SK-N-SH (cell line): ENCODE results near the gene GNPAT. TPM values are rescaled to one million over a fixed set of nuclear protein-coding genes. Genes with fewer than 3 reads are reported as not detected.

Experiments
- CTCF ChIA-PET: fragments of 300-600, 350-600 bp; formaldehyde crosslinking; extraction: SDS; loops from one replicate; lab custom pipeline; 2021; lab: Yijun Ruan, JAX
- POLR2A ChIA-PET: fragments of 350-600 bp; sonication (Branson Sonifier 250); formaldehyde crosslinking; extraction: SDS; loops from one replicate; lab custom pipeline; 2020; ENCODE audit warnings: antibody characterized with exemption, inconsistent platforms; lab: Yijun Ruan, JAX
- DNase-seq: peaks from one replicate; pipeline ENCODE4 v3.0.0; 2012
- H2AFZ ChIP-seq: fragments of 200-600 bp; sonication (generic); 2 replicates; pipeline ENCODE4 v1.8.1; 2016; ENCODE audit warnings: antibody characterized with exemption, mild to moderate bottlenecking, low read depth
- H3F3A ChIP-seq: fragments of 200-600 bp; sonication (generic); replicated peaks from 2 replicates; pipeline ENCODE3; 2016; ENCODE audit warnings: antibody characterized with exemption, mild to moderate bottlenecking; ENCODE audit not compliant: insufficient read depth
- H3K27ac ChIP-seq, 2 experiments: fragments of 200-500 bp in 1 of 2; fragments of 200-600 bp in 1 of 2; sonication (Bioruptor generic) in 1 of 2; sonication (generic), shearing (Covaris generic) in 1 of 2; 2 replicates each; pipeline versions ENCODE4 v1.5.1 to v1.6.1; 2014 to 2016; ENCODE audit warnings: low read depth in 2 of 2, inconsistent platforms in 1 of 2, low read length in 1 of 2, mild to moderate bottlenecking in 1 of 2, mixed read lengths in 1 of 2
- H3K27me3 ChIP-seq: fragments of 200-600 bp; sonication (generic), shearing (Covaris generic); 2 replicates; pipeline ENCODE4 v1.6.1; 2016; ENCODE audit warnings: mixed run types; ENCODE audit not compliant: insufficient read depth
- H3K36me3 ChIP-seq, 2 experiments: fragments of 200-500 bp in 1 of 2; fragments of 200-600 bp in 1 of 2; sonication (Bioruptor generic) in 1 of 2; sonication (generic) in 1 of 2; replicated peaks in 1 of 2; 2 replicates each; pipeline versions ENCODE3 to v1.5.1; 2014 to 2016; ENCODE audit warnings: low read length in 1 of 2, mild to moderate bottlenecking in 1 of 2; ENCODE audit not compliant: insufficient read depth in 2 of 2, control insufficient read depth in 1 of 2
- H3K4me1 ChIP-seq, 2 experiments: fragments of 200-500 bp in 1 of 2; fragments of 200-600 bp in 1 of 2; sonication (Bioruptor generic) in 1 of 2; sonication (generic), shearing (Covaris generic) in 1 of 2; 2 replicates each; pipeline versions ENCODE4 v1.5.1 to v1.6.1; 2014 to 2016; ENCODE audit warnings: low read depth in 1 of 2, low read length in 1 of 2, mixed run types in 1 of 2; ENCODE audit not compliant: insufficient read depth in 2 of 2, control insufficient read depth in 1 of 2
- H3K4me2 ChIP-seq: fragments of 200-600 bp; sonication (generic), shearing (Covaris generic); 2 replicates; pipeline ENCODE4 v1.6.1; 2017; ENCODE audit warnings: mixed run types
- H3K4me3 ChIP-seq, 2 experiments: fragments of 200-500 bp in 1 of 2; fragments of 200-600 bp in 1 of 2; sonication (Bioruptor generic) in 1 of 2; sonication (generic), shearing (Covaris generic) in 1 of 2; 2 replicates each; pipeline versions ENCODE4 v1.5.1 to v1.8.1; 2014 to 2016; ENCODE audit warnings: low read depth in 2 of 2, inconsistent platforms in 1 of 2, low read length in 1 of 2, mild to moderate bottlenecking in 1 of 2, mixed read lengths in 1 of 2, moderate library complexity in 1 of 2
- H3K79me2 ChIP-seq: fragments of 200-600 bp; sonication (generic); 2 replicates; pipeline ENCODE4 v1.8.1; 2017; ENCODE audit warnings: mild to moderate bottlenecking; ENCODE audit not compliant: insufficient read depth
- H3K9ac ChIP-seq: fragments of 200-600 bp; sonication (generic); 2 replicates; pipeline ENCODE4 v1.6.1; 2017; ENCODE audit warnings: mixed run types
- H3K9me2 ChIP-seq: fragments of 200-600 bp; sonication (generic); 2 replicates; pipeline ENCODE4 v1.6.1; 2017; ENCODE audit warnings: mixed run types
- H3K9me3 ChIP-seq: fragments of 200-600 bp; sonication (generic); 2 replicates; pipeline ENCODE4 v1.6.1; 2017; ENCODE audit warnings: mixed run types, mild to moderate bottlenecking, moderate library complexity
- H4K20me1 ChIP-seq: fragments of 200-600 bp; sonication (generic); 2 replicates; pipeline ENCODE4 v1.6.1; 2017; ENCODE audit warnings: mild to moderate bottlenecking, mixed run types; ENCODE audit not compliant: insufficient read depth
- CHD2 ChIP-seq: fragments of 150-350 bp; IDR thresholded peaks from 2 replicates; pipeline ENCODE4 v1.6.1; 2018; ENCODE audit warnings: low read length; ENCODE audit not compliant: partially characterized antibody
- ELF1 ChIP-seq: IDR thresholded peaks from 2 replicates; pipeline ENCODE4 v1.4.0; 2012
- FOSL2 ChIP-seq: IDR thresholded peaks from 2 replicates; pipeline ENCODE4 v1.4.0; 2012; ENCODE audit warnings: low read depth, mild to moderate bottlenecking, moderate library complexity, borderline replicate concordance
- FOXJ3 ChIP-seq: sonication (generic); formaldehyde crosslinking; IDR thresholded peaks from 2 replicates; pipeline ENCODE4 v1.5.1; 2020; ENCODE audit warnings: mild to moderate bottlenecking, missing genetic modification reagents
- FOXM1 ChIP-seq: IDR thresholded peaks from 2 replicates; pipeline ENCODE4 v1.4.0; 2012; ENCODE audit warnings: low read depth, mild to moderate bottlenecking
- GABPA ChIP-seq: IDR thresholded peaks from 2 replicates; pipeline ENCODE4 v1.4.0; 2012; ENCODE audit warnings: low read depth, mild to moderate bottlenecking
- MXI1 ChIP-seq: IDR thresholded peaks from 2 replicates; pipeline ENCODE4 v1.6.1; 2012; ENCODE audit warnings: mild to moderate bottlenecking, low read depth, low read length, improper control_type of control experiment
- NFIC ChIP-seq: IDR thresholded peaks from 2 replicates; pipeline ENCODE4 v1.4.0; 2012; ENCODE audit warnings: borderline replicate concordance
- POLR2AphosphoS5 ChIP-seq: IDR thresholded peaks from 2 replicates; pipeline ENCODE4 v1.6.1; 2012; ENCODE audit warnings: low read depth, low read length
- RXRA ChIP-seq: IDR thresholded peaks from 2 replicates; pipeline ENCODE4 v1.4.0; 2012; ENCODE audit warnings: low read depth, mild to moderate bottlenecking, borderline replicate concordance
- TEAD4 ChIP-seq: IDR thresholded peaks from 2 replicates; pipeline ENCODE4 v1.4.0; 2012; ENCODE audit warnings: mild to moderate bottlenecking, borderline replicate concordance; ENCODE audit not compliant: insufficient read depth
- USF2 ChIP-seq: fragments of 150-350 bp; IDR thresholded peaks from 2 replicates; pipeline ENCODE4 v1.6.1; 2017; ENCODE audit warnings: antibody characterized with exemption, low read length, low read depth, borderline replicate concordance
- YY1 ChIP-seq: IDR thresholded peaks from 2 replicates; pipeline ENCODE4 v1.4.0; 2012; ENCODE audit warnings: low read depth, mild to moderate bottlenecking
- WGBS: methylation state at CpG from one replicate; pipeline ENCODE4 v1.1.6; 2017; ENCODE audit warnings: low lambda C conversion rate; 5-methylcytosine and 5-hydroxymethylcytosine counted together
- polyA plus RNA-seq, 3 experiments: library from polyadenylated mRNA; depleted of rRNA; stranded (reverse); fragments of >200 nt; gene quantifications; 2 replicates each; pipeline ENCODE4 v1.2.3, GENCODE V29; 2012

GNPAT gene
- polyA plus RNA-seq, 1 of the 3 experiments (the other 2 are of a cell fraction): 14.7 TPM

GRCh38 chr1:231201375-231201978, 39.5 kb upstream of the GNPAT start:
- Histone ChIP-seq H2AFZ (no peak overlapping the region), H3K27me3 (no peaks in the 10 kb centered on the region; the same call in 1 of the 2 replicates), H3K79me2 (no peaks in the 10 kb centered on the region), H3K36me3 (no peaks in the 10 kb centered on the region), H3K9me2 (no peaks in the 10 kb centered on the region), H3K9ac (no peak overlapping the region), H3K4me1 (peaks cover 0 to 16% of the 10 kb centered on the region in 2 experiments; a peak in 1 of 4 replicates), H3K4me2 (no peak overlapping the region), H3K27ac (no peak overlapping the region), H4K20me1 (no peaks in the 10 kb centered on the region), H3K9me3 (no peaks in the 10 kb centered on the region), H3K4me3 (no peak overlapping the region), H3F3A (no peaks in the 10 kb centered on the region)
- ChIA-PET POLR2A (no interaction called here), CTCF (interaction anchor here (1.1 kb wide), 1 partner anchor 10 kb away, joined by 4 read pairs; no protein-coding TSS in a partner anchor)
- no peak for DNase-seq
- no peak for TF ChIP-seq RXRA
- TF ChIP-seq CHD2: no peak
- no peak for TF ChIP-seq NFIC
- TF ChIP-seq USF2: no peak
- TF ChIP-seq ELF1: no peak
- TF ChIP-seq MXI1: no peak
- TF ChIP-seq GABPA: no peak
- WGBS: 78% methylated on average over 16 of the region's 16 CpGs

DNA sequence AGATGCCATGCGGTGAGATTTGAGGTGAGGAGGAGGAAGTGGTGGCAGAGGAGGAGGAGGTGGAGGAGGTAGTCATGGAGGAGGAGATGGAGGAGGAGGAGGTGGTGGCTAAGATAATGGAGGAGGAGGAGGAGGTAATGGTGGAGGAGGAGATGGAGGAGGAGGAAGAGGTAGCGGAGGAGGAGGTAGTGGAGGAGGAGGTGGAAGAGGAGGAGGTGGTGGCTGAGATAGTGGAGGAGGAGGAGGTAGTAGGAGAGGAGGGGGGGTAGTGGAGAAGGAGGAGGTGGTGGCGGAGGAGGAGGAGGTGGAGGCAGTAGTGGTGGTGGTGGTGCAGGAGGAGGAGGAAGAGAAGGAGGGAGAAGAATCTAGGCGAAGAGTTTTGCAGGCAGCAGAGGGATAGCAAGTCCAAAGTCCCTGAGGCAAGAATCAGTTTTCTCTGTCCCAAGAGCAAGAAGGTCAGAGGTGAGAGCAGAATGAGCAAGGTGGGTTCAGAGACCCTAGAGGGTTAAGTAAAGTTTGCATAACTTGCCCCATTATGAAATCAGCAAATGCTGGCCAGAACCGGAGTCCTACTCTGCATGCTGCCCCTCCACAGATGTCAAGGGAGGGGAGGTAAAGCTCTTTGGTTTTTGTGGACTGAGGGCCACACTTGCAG, 38.9 kb upstream of the GNPAT start:
- Histone ChIP-seq H3K9me2 (no peaks in the 10 kb centered on the region), H3K4me2 (no peak overlapping the region), H3K27me3 (no peaks in the 10 kb centered on the region; the same call in 1 of the 2 replicates), H3K9ac (no peak overlapping the region), H4K20me1 (no peaks in the 10 kb centered on the region), H3K36me3 (no peaks in the 10 kb centered on the region), H3F3A (no peaks in the 10 kb centered on the region), H3K79me2 (no peaks in the 10 kb centered on the region), H2AFZ (no peak overlapping the region), H3K4me1 (peaks cover 0 to 16% of the 10 kb centered on the region in 2 experiments; a peak in 1 of 4 replicates), H3K9me3 (no peaks in the 10 kb centered on the region), H3K27ac (no peak overlapping the region), H3K4me3 (no peak overlapping the region)
- ChIA-PET CTCF (interaction anchor here (1.0 to 1.2 kb wide), 4 partner anchors 9 to 405 kb away, joined by 3 to 4 read pairs (median 3); no protein-coding TSS in a partner anchor), POLR2A (no interaction called here)
- DNase-seq: no peak
- no peak for TF ChIP-seq NFIC
- TF ChIP-seq YY1: no peak
- TF ChIP-seq FOSL2: no peak
- no peak for TF ChIP-seq FOXM1
- no peak for TF ChIP-seq MXI1
- no peak for TF ChIP-seq RXRA
- no peak for TF ChIP-seq POLR2AphosphoS5
- TF ChIP-seq TEAD4: no peak
- TF ChIP-seq FOXJ3 (CRISPR knock-in tag): no peak
- WGBS: 73% methylated on average over 5 of the region's 5 CpGs
